Trophoblast cell (in vitro differentiated cells and primary cell): ENCODE measurements around the gene AP2A2.

ENCODE experiments used
- DNase-seq, 2 donors: peaks; one replicate each; pipeline ENCODE4 v3.0.0-alpha.2; 2016
- H2AFZ ChIP-seq: 2 replicates; pipeline ENCODE4 v1.6.1; 2013; ENCODE audit warnings: low read length, moderate library complexity, mild to moderate bottlenecking; ENCODE audit not compliant: insufficient read depth, poor library complexity
- H2AK5ac ChIP-seq: 2 replicates; pipeline ENCODE4 v1.6.1; 2013; ENCODE audit warnings: mild to moderate bottlenecking, low read length
- H2BK120ac ChIP-seq: 2 replicates; pipeline ENCODE4 v1.6.1; 2013; ENCODE audit warnings: low read length, mild to moderate bottlenecking, moderate library complexity; ENCODE audit not compliant: insufficient read depth, poor library complexity
- H2BK12ac ChIP-seq: 2 replicates; pipeline ENCODE4 v1.6.1; 2013; ENCODE audit warnings: mild to moderate bottlenecking, low read length, moderate library complexity
- H2BK5ac ChIP-seq: 2 replicates; pipeline ENCODE4 v1.6.1; 2013; ENCODE audit warnings: low read length, low read depth, moderate library complexity, mild to moderate bottlenecking; ENCODE audit not compliant: poor library complexity
- H3K14ac ChIP-seq: 2 replicates; pipeline ENCODE4 v1.6.1; 2013; ENCODE audit warnings: mild to moderate bottlenecking, low read length
- H3K18ac ChIP-seq: 2 replicates; pipeline ENCODE4 v1.6.1; 2013; ENCODE audit warnings: mild to moderate bottlenecking, low read length
- H3K23ac ChIP-seq: 2 replicates; pipeline ENCODE4 v1.6.1; 2013; ENCODE audit warnings: low read length
- H3K27ac ChIP-seq: 2 replicates; pipeline ENCODE4 v1.5.1; 2013; ENCODE audit warnings: low read depth, mild to moderate bottlenecking, inconsistent platforms, low read length, moderate library complexity
- H3K27me3 ChIP-seq: 2 replicates; pipeline ENCODE4 v1.6.1; 2013; ENCODE audit warnings: inconsistent platforms, mild to moderate bottlenecking, low read length, moderate library complexity; ENCODE audit not compliant: insufficient read depth
- H3K36me3 ChIP-seq, 2 experiments: 1 replicate in 1 of 2; 2 replicates in 1 of 2; pipeline ENCODE4 v1.6.1; 2013; ENCODE audit warnings: low read length in 2 of 2, mild to moderate bottlenecking in 2 of 2, moderate library complexity in 1 of 2; ENCODE audit not compliant: insufficient read depth in 2 of 2, control insufficient read depth in 1 of 2
- H3K4ac ChIP-seq: 2 replicates; pipeline ENCODE4 v1.6.1; 2013; ENCODE audit warnings: low read depth, mild to moderate bottlenecking, low read length, moderate library complexity
- H3K4me1 ChIP-seq, 2 experiments: 1 replicate in 1 of 2; 2 replicates in 1 of 2; pipeline ENCODE4 v1.6.1; 2013; ENCODE audit warnings: low read length in 2 of 2, mild to moderate bottlenecking in 2 of 2, moderate library complexity in 1 of 2; ENCODE audit not compliant: insufficient read depth in 2 of 2, control insufficient read depth in 1 of 2
- H3K4me2 ChIP-seq: 2 replicates; pipeline ENCODE4 v1.6.1; 2013; ENCODE audit warnings: inconsistent platforms, mild to moderate bottlenecking, low read length, moderate library complexity
- H3K4me3 ChIP-seq: 2 replicates; pipeline ENCODE4 v1.5.1; 2013; ENCODE audit warnings: mild to moderate bottlenecking, low read depth, low read length, inconsistent platforms
- H3K79me1 ChIP-seq: one replicate; pipeline ENCODE4 v1.6.1; 2013; ENCODE audit warnings: low read length
- H3K79me2 ChIP-seq: 2 replicates; pipeline ENCODE4 v1.6.1; 2013; ENCODE audit warnings: low read length, mild to moderate bottlenecking; ENCODE audit not compliant: control insufficient read depth, insufficient read depth, poor library complexity
- H3K9ac ChIP-seq: 2 replicates; pipeline ENCODE4 v1.6.1; 2013; ENCODE audit warnings: mild to moderate bottlenecking, low read length
- H3K9me3 ChIP-seq: 2 replicates; pipeline ENCODE4 v1.6.1; 2013; ENCODE audit warnings: low read depth, mild to moderate bottlenecking, control low read depth, inconsistent platforms, low read length; ENCODE audit not compliant: insufficient read depth
- H4K12ac ChIP-seq: 2 replicates; pipeline ENCODE4 v1.6.1; 2013; ENCODE audit warnings: low read depth, mild to moderate bottlenecking, low read length, moderate library complexity
- H4K8ac ChIP-seq: 2 replicates; pipeline ENCODE4 v1.6.1; 2013; ENCODE audit warnings: low read depth, mild to moderate bottlenecking, low read length, moderate library complexity
- H4K91ac ChIP-seq: one replicate; pipeline ENCODE4 v1.6.1; 2013; ENCODE audit warnings: low read depth, mild to moderate bottlenecking, low read length, moderate library complexity
- WGBS: extraction: QIAGEN DNeasy Blood & Tissue Kit; methylation state at CpG from one replicate; pipeline ENCODE4 v1.1.7; 2013; ENCODE audit warnings: missing lambda C conversion rate; ENCODE audit not compliant: insufficient read length, insufficient coverage; ENCODE audit errors: extremely low coverage; 5-methylcytosine and 5-hydroxymethylcytosine counted together

The AP2A2 gene

GRCh38 chr11:897253-898142 is 28.2 kb upstream of the AP2A2 start:
- no peak overlapping the region for H4K8ac ChIP-seq
- WGBS = no CpG with 5 or more reads among the region's 17 CpGs
- no peak overlapping the region for H4K91ac ChIP-seq
- H3K14ac ChIP-seq = no peak overlapping the region
- no peaks in the 10 kb centered on the region for H3K27me3 ChIP-seq
- H3K9me3 ChIP-seq = peaks cover 2% of the 10 kb centered on the region
- H3K4me1 ChIP-seq = no peaks in the 10 kb centered on the region
- no peak overlapping the region for H3K4ac ChIP-seq
- H3K36me3 ChIP-seq = peaks cover 43 to 49% of the 10 kb centered on the region in 2 experiments
- H4K12ac ChIP-seq = no peak overlapping the region
- no peak for DNase-seq
- no peak overlapping the region for H2BK5ac ChIP-seq
- H3K4me2 ChIP-seq = no peak overlapping the region
- H3K9ac ChIP-seq = no peak overlapping the region
- no peak overlapping the region for H2BK12ac ChIP-seq
- no peak overlapping the region for H3K23ac ChIP-seq
- H3K79me1 ChIP-seq = no peaks in the 10 kb centered on the region
- no peak overlapping the region for H2AFZ ChIP-seq
- no peak overlapping the region for H3K27ac ChIP-seq
- no peaks in the 10 kb centered on the region for H3K79me2 ChIP-seq
- no peak overlapping the region for H2AK5ac ChIP-seq
- no peak overlapping the region for H3K4me3 ChIP-seq
- no peak overlapping the region for H3K18ac ChIP-seq
- no peak overlapping the region for H2BK120ac ChIP-seq

- Histone ChIP-seq H2BK120ac (no peak overlapping the region), H3K79me2 (no peaks in the 10 kb centered on the region), H2BK12ac (no peak overlapping the region), H4K8ac (no peak overlapping the region), H3K14ac (no peak overlapping the region), H3K4me1 (no peaks in the 10 kb centered on the region), H4K91ac (no peak overlapping the region), H3K79me1 (no peaks in the 10 kb centered on the region), H4K12ac (no peak overlapping the region), H3K23ac (no peak overlapping the region), H3K27ac (no peak overlapping the region), H3K36me3 (peaks cover 49 to 54% of the 10 kb centered on the region in 2 experiments), H3K18ac (no peak overlapping the region), H3K4ac (no peak overlapping the region), H3K27me3 (no peaks in the 10 kb centered on the region), H3K9me3 (peaks cover 2% of the 10 kb centered on the region), H2AFZ (no peak overlapping the region), H3K4me2 (no peak overlapping the region), H2AK5ac (no peak overlapping the region), H2BK5ac (no peak overlapping the region), H3K4me3 (no peak overlapping the region), H3K9ac (no peak overlapping the region)
- DNase-seq = no peak
- no CpG with 5 or more reads among the region's 10 CpGs for WGBS
Measured at GRCh38 chr11:898143-898511, 27.5 kb upstream of the AP2A2 start.

GRCh38 chr11:898540-899190 is 27.0 kb upstream of the AP2A2 start:
- Histone ChIP-seq H3K4me2 (no peak overlapping the region), H3K4me3 (no peak overlapping the region), H2BK12ac (no peak overlapping the region), H3K27me3 (no peaks in the 10 kb centered on the region), H3K4ac (no peak overlapping the region), H4K91ac (no peak overlapping the region), H3K36me3 (peaks cover 53 to 57% of the 10 kb centered on the region in 2 experiments), H3K9me3 (peaks cover 2% of the 10 kb centered on the region), H3K79me2 (no peaks in the 10 kb centered on the region), H4K8ac (no peak overlapping the region), H2AFZ (no peak overlapping the region), H3K14ac (no peak overlapping the region), H2BK120ac (no peak overlapping the region), H3K23ac (no peak overlapping the region), H3K4me1 (no peaks in the 10 kb centered on the region), H3K18ac (no peak overlapping the region), H3K9ac (no peak overlapping the region), H2BK5ac (no peak overlapping the region), H4K12ac (no peak overlapping the region), H2AK5ac (no peak overlapping the region), H3K27ac (no peak overlapping the region), H3K79me1 (no peaks in the 10 kb centered on the region)
- peak in 1 of 2 donors; percentile 47 for DNase-seq
- no CpG with 5 or more reads among the region's 22 CpGs for WGBS

GRCh38 chr11:899724-900123 is 25.9 kb upstream of the AP2A2 start:
- Histone ChIP-seq H3K4me1 (no peaks in the 10 kb centered on the region), H3K79me2 (no peaks in the 10 kb centered on the region), H3K9me3 (peaks cover 2% of the 10 kb centered on the region), H4K12ac (no peak overlapping the region), H4K8ac (no peak overlapping the region), H2BK12ac (no peak overlapping the region), H2AFZ (no peak overlapping the region), H2BK5ac (no peak overlapping the region), H3K23ac (no peak overlapping the region), H3K9ac (no peak overlapping the region), H3K27ac (no peak overlapping the region), H3K4me2 (no peak overlapping the region), H3K27me3 (no peaks in the 10 kb centered on the region), H2BK120ac (no peak overlapping the region), H3K4ac (no peak overlapping the region), H3K14ac (no peak overlapping the region), H2AK5ac (no peak overlapping the region), H4K91ac (no peak overlapping the region), H3K36me3 (peaks cover 63 to 66% of the 10 kb centered on the region in 2 experiments), H3K4me3 (no peak overlapping the region), H3K79me1 (no peaks in the 10 kb centered on the region), H3K18ac (no peak overlapping the region)
- no CpG with 5 or more reads among the region's 11 CpGs for WGBS
- no peak for DNase-seq
